Nephron (organoid): ENCODE results near the gene ATXN7L1.

Experiments
- H3K27ac Mint-ChIP-seq, 3 experiments: 2 replicates each; pipeline ENCODE4 v1.8.0; 2020; ENCODE audit warnings: mixed read lengths in 3 of 3, mild to moderate bottlenecking in 2 of 3, moderate library complexity in 1 of 3
- H3K27me3 Mint-ChIP-seq: 2 replicates; pipeline ENCODE4 v1.8.0; 2021; ENCODE audit warnings: low read depth, mild to moderate bottlenecking, moderate library complexity, mixed read lengths
- H3K36me3 Mint-ChIP-seq: 2 replicates; pipeline ENCODE4 v1.8.0; 2020; ENCODE audit warnings: low read depth, mixed read lengths
- H3K4me1 Mint-ChIP-seq: 2 replicates; pipeline ENCODE4 v1.8.0; 2020; ENCODE audit warnings: mixed read lengths
- H3K4me3 Mint-ChIP-seq, 3 experiments: 2 replicates each; pipeline ENCODE4 v1.8.0; 2020; ENCODE audit warnings: mild to moderate bottlenecking in 3 of 3, mixed read lengths in 3 of 3, moderate library complexity in 2 of 3
- H3K9me3 Mint-ChIP-seq: 2 replicates; pipeline ENCODE4 v1.8.0; 2020; ENCODE audit warnings: mixed read lengths
- TF ChIP-seq, protein P1 (sequence below), 3 experiments: fragments of 200-600 bp; sonication (generic); IDR thresholded peaks; one replicate each; pipeline ENCODE4 v1.5.0; 2021; ENCODE audit warnings: antibody characterized with exemption in 3 of 3; ENCODE audit not compliant: unreplicated experiment in 3 of 3

Gene ATXN7L1

DNA sequence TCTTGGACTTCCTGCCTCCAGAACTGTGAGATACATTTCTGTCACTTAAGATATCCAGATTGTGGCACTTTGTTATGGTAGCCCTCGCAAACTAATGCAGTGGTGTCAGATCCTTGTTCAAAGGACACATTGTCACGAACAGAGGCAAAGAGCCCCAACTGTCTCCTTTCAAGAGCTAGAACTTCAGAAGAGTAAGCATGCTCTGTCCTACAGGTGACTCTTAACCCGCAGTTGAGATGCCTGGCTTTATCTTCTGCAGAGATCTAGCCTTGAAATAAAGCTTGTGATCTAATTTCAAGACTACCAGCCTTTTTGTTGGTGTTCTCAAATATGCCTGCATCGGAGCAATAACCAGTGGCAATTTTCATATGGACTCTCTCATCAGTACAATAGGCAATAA is 134.4 kb downstream of the ATXN7L1 start:
- TF ChIP-seq, protein P1, sequence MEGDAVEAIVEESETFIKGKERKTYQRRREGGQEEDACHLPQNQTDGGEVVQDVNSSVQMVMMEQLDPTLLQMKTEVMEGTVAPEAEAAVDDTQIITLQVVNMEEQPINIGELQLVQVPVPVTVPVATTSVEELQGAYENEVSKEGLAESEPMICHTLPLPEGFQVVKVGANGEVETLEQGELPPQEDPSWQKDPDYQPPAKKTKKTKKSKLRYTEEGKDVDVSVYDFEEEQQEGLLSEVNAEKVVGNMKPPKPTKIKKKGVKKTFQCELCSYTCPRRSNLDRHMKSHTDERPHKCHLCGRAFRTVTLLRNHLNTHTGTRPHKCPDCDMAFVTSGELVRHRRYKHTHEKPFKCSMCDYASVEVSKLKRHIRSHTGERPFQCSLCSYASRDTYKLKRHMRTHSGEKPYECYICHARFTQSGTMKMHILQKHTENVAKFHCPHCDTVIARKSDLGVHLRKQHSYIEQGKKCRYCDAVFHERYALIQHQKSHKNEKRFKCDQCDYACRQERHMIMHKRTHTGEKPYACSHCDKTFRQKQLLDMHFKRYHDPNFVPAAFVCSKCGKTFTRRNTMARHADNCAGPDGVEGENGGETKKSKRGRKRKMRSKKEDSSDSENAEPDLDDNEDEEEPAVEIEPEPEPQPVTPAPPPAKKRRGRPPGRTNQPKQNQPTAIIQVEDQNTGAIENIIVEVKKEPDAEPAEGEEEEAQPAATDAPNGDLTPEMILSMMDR (IDR thresholded peaks at IDR 0.05; ENCODE audit: unreplicated experiment in 3 of 3) = no peak
- peaks cover 3% of the 10 kb centered on the region for H3K36me3 Mint-ChIP-seq

DNA sequence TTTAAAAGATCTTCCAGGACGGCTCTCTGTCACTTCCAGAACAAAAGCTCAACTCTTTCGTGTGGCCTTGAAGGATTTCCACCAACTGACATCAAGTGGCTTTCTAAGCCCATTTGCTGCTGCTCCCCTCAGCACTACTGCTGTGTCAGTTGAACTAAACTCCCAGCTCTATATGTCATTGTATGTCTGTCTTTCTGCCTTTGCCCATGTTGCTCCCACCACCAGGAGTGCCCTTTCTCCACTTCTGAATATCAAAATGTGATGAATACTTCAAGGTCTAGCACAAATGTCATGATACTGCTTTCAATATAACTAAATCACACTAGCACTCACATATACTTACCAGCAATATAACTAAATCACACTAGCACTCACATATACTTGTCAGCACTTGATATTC is 138.3 kb downstream of the ATXN7L1 start:
- Mint-ChIP-seq H3K27me3 (no peaks in the 10 kb centered on the region), H3K4me1 (peaks cover 15% of the 10 kb centered on the region), H3K27ac (no peak overlapping the region), H3K4me3 (no peak overlapping the region), H3K9me3 (no peaks in the 10 kb centered on the region), H3K36me3 (peaks cover 7% of the 10 kb centered on the region)
- TF ChIP-seq, protein P1 (IDR thresholded peaks at IDR 0.05; ENCODE audit: unreplicated experiment in 3 of 3) = no peak

More for the DNA sequence above, 134.4 kb downstream of the ATXN7L1 start:
- Mint-ChIP-seq H3K9me3 (no peaks in the 10 kb centered on the region), H3K4me1 (peaks cover 8% of the 10 kb centered on the region), H3K27me3 (no peaks in the 10 kb centered on the region), H3K4me3 (no peak overlapping the region), H3K27ac (no peak overlapping the region)

DNA sequence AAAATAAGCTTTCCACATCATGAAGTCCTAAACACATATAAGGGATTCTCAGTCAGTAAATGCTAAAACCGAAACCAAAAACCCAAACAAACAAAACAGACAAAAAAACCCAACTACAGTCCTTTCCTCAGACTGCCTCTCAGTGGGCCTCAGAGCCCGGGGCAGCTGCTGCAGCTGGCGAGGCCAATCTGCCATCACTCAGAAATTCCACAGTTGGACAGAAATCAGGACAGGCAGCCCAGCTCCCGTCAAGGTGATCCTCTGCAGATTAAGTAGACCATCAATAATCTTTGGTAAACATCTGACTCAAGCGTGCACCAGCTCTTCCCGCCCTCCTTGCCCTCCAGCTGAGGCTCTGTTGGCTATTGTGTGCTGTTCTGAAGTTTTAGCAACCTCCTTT is 142.2 kb downstream of the ATXN7L1 start:
- TF ChIP-seq, protein P1 (IDR thresholded peaks at IDR 0.05; ENCODE audit: unreplicated experiment in 3 of 3) = no peak
- H3K27me3 Mint-ChIP-seq = no peaks in the 10 kb centered on the region
- H3K36me3 Mint-ChIP-seq = peaks cover 4% of the 10 kb centered on the region
- no peak overlapping the region for H3K4me3 Mint-ChIP-seq
- no peak overlapping the region for H3K27ac Mint-ChIP-seq
- no peaks in the 10 kb centered on the region for H3K9me3 Mint-ChIP-seq
- peaks cover 7% of the 10 kb centered on the region for H3K4me1 Mint-ChIP-seq

DNA sequence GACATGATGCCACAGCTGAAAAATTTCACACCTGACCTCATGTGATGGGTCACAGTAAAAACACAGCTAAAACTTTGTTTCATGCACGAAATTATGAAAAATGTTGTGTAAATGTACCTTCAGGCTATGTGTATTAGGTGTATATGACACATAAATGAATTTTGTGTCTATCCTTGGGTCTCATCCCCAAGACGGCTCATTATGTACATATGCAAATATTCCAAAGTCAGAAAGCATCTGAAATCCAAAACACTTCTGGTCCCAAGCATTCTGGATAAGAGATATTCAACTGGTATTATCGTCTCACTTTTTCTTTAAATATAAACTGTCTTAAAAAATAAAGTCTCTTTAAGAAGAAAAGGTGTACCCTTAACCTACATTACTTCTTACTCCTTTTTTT is 145.4 kb downstream of the ATXN7L1 start:
- H3K9me3 Mint-ChIP-seq = no peaks in the 10 kb centered on the region
- no peak overlapping the region for H3K4me3 Mint-ChIP-seq
- TF ChIP-seq, protein P1 (IDR thresholded peaks at IDR 0.05; ENCODE audit: unreplicated experiment in 3 of 3) = no peak
- no peak overlapping the region for H3K27ac Mint-ChIP-seq
- H3K27me3 Mint-ChIP-seq = no peaks in the 10 kb centered on the region
- peaks cover 4% of the 10 kb centered on the region for H3K36me3 Mint-ChIP-seq
- H3K4me1 Mint-ChIP-seq = peaks cover 7% of the 10 kb centered on the region

DNA sequence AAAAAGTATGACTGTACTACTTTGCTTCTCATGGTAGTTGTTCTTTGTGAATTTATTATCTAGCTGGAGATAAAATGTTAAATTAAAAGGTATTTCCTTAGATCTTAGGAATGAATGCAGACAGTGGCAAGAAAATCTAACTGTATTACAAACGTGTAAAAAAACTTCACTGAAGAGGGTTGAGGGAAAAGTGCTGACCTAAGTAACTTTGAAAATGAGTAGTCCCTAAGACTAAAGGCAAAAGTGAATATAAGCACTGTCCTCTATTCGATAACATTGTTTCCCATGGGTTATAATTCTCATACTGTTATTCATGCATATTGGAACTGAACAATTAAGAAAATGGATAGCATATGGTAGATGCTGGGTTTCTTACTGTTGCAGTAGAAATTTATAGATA is 148.4 kb downstream of the ATXN7L1 start:
- Mint-ChIP-seq H3K36me3 (no peaks in the 10 kb centered on the region), H3K4me1 (no peaks in the 10 kb centered on the region), H3K27me3 (no peaks in the 10 kb centered on the region), H3K9me3 (no peaks in the 10 kb centered on the region), H3K27ac (no peak overlapping the region), H3K4me3 (no peak overlapping the region)
- TF ChIP-seq, protein P1 (IDR thresholded peaks at IDR 0.05; ENCODE audit: unreplicated experiment in 3 of 3) = no peak

DNA sequence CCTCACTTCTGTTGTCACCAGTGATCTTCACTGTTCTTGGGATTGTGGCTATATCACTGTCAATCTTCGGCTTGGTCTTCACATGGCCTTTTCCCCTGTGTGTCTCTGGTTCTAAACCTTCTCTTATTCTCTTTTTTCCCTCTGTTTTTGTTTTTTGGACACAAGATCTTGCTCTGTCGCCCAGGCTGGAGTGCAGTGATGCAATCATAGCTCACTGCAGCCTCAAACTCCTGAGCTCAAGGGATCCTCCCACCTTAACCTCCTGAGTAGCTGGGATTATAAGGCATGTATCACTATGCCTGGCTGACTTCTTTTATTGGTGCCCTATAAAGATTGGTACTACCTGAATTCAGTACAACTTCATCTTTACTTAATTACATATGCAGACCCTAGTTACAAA is 151.7 kb downstream of the ATXN7L1 start:
- Mint-ChIP-seq H3K27me3 (no peaks in the 10 kb centered on the region), H3K4me1 (peaks cover under 1% of the 10 kb centered on the region), H3K4me3 (no peak overlapping the region), H3K27ac (no peak overlapping the region), H3K9me3 (no peaks in the 10 kb centered on the region), H3K36me3 (no peaks in the 10 kb centered on the region)
- TF ChIP-seq, protein P1 (IDR thresholded peaks at IDR 0.05; ENCODE audit: unreplicated experiment in 3 of 3) = no peak
